Measurements from ENCODE around the gene IZUMO4. TPM values are rescaled to one million over a fixed set of nuclear protein-coding genes. Genes with fewer than 3 reads are reported as not detected.

IZUMO4 gene
- total and polyA plus RNA-seq, 9 donors, result 1.8 to 31.7 (median 10.7) TPM

DNA sequence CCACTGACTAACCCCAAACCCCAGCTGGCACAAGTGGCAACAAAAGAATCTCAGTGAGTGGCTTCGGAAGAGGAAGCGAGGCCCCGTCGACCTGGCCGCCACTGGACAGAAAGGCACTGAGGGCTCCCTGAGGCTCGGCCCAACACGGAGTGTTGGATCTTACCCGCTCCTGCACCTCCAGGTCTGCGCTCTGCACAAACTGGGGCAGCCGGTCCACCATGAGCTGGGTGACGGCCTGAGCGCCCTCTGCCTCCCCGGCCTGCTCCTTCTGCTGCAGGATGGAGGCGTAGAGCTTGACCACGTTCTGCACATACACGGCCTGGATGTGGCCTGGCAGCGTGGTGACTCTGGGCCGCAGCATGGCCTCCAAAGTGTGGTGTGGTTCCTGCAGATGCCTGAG is 21.7 kb downstream of the IZUMO4 start:
- intact Hi-C loops (cut with DNase I), result no loop called here
- no peaks in the 10 kb centered on the region for H3K36me3 ChIP-seq

DNA sequence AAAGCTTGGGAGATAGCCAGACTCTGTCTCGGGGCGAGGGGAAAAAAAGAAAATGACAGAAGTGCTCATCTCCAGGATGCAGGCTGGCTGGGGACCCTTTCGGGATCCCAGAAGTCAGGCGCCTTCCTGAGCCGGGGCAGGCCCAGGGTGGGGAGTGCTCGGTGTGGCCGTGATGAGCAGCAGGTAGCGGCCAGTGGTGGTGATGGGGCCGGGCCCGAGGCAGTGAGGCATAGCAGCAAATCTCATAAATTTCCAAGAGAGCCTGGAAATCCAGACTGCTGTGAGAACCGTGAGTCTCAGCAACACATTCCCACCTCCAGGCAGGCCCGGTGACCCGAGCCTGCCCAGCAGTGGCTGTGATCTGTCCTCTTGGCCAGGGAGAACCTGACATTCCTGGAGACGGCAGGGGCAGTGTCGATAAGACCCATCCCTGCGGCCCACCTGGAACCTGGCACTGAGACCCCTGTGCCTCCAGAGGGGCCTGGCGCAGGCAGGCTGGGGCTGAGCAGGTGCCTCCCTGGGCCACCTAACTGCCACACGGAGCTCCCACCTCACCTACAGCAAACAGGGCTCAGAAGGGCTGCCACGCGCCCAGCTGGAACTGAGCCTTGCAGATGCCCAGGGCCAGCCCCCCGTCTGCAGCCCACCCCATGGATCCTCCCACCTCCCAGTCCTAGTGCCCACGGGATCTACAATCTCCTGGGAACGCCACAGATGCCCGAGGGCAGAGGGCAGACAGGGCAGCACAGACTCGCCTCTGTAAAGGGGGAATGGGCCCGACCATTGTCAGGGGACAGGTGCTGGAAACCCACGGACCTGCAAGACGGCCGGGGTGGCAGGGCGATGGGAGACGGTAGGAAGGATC is 23.4 kb downstream of the IZUMO4 start:
- Histone ChIP-seq H3K27ac (no peak overlapping the region), H3K4me3 (no peak overlapping the region), H3K27me3 (no peaks in the 10 kb centered on the region), H3K4me1 (ENCODE audit: insufficient read depth) (no peaks in the 10 kb centered on the region), H3K9me3 (no peaks in the 10 kb centered on the region), H3K36me3 (no peaks in the 10 kb centered on the region)
- DNase-seq, result no peak
- WGBS, 3 donors, result 84 to 91% (median 84%) methylated on average over 26 to 31 of the region's 31 CpGs
- TF ChIP-seq POLR2A (IDR thresholded peaks at IDR 0.05), result no peak
- no peak for TF ChIP-seq EP300 (IDR thresholded peaks at IDR 0.05)
- TF ChIP-seq, protein P1, sequence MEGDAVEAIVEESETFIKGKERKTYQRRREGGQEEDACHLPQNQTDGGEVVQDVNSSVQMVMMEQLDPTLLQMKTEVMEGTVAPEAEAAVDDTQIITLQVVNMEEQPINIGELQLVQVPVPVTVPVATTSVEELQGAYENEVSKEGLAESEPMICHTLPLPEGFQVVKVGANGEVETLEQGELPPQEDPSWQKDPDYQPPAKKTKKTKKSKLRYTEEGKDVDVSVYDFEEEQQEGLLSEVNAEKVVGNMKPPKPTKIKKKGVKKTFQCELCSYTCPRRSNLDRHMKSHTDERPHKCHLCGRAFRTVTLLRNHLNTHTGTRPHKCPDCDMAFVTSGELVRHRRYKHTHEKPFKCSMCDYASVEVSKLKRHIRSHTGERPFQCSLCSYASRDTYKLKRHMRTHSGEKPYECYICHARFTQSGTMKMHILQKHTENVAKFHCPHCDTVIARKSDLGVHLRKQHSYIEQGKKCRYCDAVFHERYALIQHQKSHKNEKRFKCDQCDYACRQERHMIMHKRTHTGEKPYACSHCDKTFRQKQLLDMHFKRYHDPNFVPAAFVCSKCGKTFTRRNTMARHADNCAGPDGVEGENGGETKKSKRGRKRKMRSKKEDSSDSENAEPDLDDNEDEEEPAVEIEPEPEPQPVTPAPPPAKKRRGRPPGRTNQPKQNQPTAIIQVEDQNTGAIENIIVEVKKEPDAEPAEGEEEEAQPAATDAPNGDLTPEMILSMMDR (IDR thresholded peaks at IDR 0.05), result no peak
- intact Hi-C loops (cut with DNase I), result no loop called here

More for the DNA sequence above, 21.7 kb downstream of the IZUMO4 start:
- no peaks in the 10 kb centered on the region for H3K27me3 ChIP-seq
- H3K4me1 ChIP-seq (ENCODE audit: insufficient read depth), result no peaks in the 10 kb centered on the region
- H3K9me3 ChIP-seq, result no peaks in the 10 kb centered on the region
- DNase-seq, result no peak
- no peak overlapping the region for H3K4me3 ChIP-seq
- 88 to 96% (median 88%) methylated on average over 18 of the region's 18 CpGs for WGBS, 3 donors
- no peak overlapping the region for H3K27ac ChIP-seq
- no peak for TF ChIP-seq EP300 (IDR thresholded peaks at IDR 0.05)
- TF ChIP-seq, protein P1 (IDR thresholded peaks at IDR 0.05), result no peak

DNA sequence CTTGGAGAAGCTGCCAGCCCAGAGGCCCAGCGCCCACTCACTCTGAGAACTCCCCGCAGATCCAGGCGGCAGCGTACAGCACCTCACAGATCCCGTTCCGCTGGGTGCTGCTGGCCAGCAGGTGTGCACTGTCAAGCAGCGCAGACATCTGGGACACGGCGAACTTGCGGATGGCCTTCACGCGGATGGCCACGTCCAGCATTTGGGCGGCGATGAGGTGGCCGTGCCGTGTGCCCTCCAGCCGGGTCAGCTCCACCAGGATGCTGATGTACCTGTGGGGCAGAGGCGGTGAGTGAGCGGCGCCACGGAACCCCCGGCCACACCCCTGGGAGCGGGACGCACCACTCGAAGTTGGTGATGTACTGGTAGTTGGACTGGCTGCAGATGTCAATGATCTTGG is 24.1 kb downstream of the IZUMO4 start:
- Histone ChIP-seq H3K9me3 (no peaks in the 10 kb centered on the region), H3K4me1 (ENCODE audit: insufficient read depth) (no peaks in the 10 kb centered on the region), H3K4me3 (no peak overlapping the region), H3K27ac (no peak overlapping the region), H3K27me3 (no peaks in the 10 kb centered on the region), H3K36me3 (no peaks in the 10 kb centered on the region)
- 91 to 97% (median 94%) methylated on average over 26 of the region's 26 CpGs for WGBS, 3 donors
- intact Hi-C loops (cut with DNase I), result no loop called here
- TF ChIP-seq EP300 (IDR thresholded peaks at IDR 0.05) (no peak), POLR2A (IDR thresholded peaks at IDR 0.05) (no peak)
- TF ChIP-seq, protein P1 (IDR thresholded peaks at IDR 0.05), result no peak
- DNase-seq, result no peak

GRCh38 chr19:2121416-2122051 is 24.8 kb downstream of the IZUMO4 start:
- Histone ChIP-seq H3K36me3 (no peaks in the 10 kb centered on the region), H3K4me1 (ENCODE audit: insufficient read depth) (no peaks in the 10 kb centered on the region), H3K27me3 (no peaks in the 10 kb centered on the region), H3K27ac (no peak overlapping the region), H3K9me3 (no peaks in the 10 kb centered on the region), H3K4me3 (no peak overlapping the region)
- intact Hi-C loops (cut with DNase I), result no loop called here
- DNase-seq, result no peak
- TF ChIP-seq POLR2A (IDR thresholded peaks at IDR 0.05) (no peak), EP300 (IDR thresholded peaks at IDR 0.05) (no peak)
- TF ChIP-seq, protein P1 (IDR thresholded peaks at IDR 0.05), result no peak
- 82 to 88% (median 85%) methylated on average over 25 to 27 of the region's 27 CpGs for WGBS, 3 donors
